Ectodermal cell (in vitro differentiated cells): ENCODE results near the gene ERC1. TPM values are rescaled to one million over a fixed set of nuclear protein-coding genes. Genes with fewer than 3 reads are reported as not detected.

Source experiments
- H3K27ac ChIP-seq: 2 replicates; pipeline ENCODE4 v1.7.0; 2013; ENCODE audit warnings: mild to moderate bottlenecking, low read depth, low read length; ENCODE audit not compliant: insufficient read depth, poor library complexity, severe bottlenecking
- H3K27me3 ChIP-seq: 2 replicates; pipeline ENCODE4 v1.7.0; 2013; ENCODE audit warnings: mild to moderate bottlenecking, low read length; ENCODE audit not compliant: insufficient read depth, control insufficient read depth, poor library complexity, severe bottlenecking
- H3K36me3 ChIP-seq: one replicate; pipeline ENCODE4 v1.7.0; 2013; ENCODE audit warnings: low read length; ENCODE audit not compliant: control insufficient read depth, insufficient read depth
- H3K4me1 ChIP-seq: one replicate; pipeline ENCODE4 v1.7.0; 2013; ENCODE audit warnings: low read length; ENCODE audit not compliant: control insufficient read depth, insufficient read depth
- H3K4me3 ChIP-seq: 2 replicates; pipeline ENCODE4 v1.7.0; 2013; ENCODE audit warnings: low read depth, low read length, control low read depth; ENCODE audit not compliant: insufficient read depth
- H3K9me3 ChIP-seq: 2 replicates; pipeline ENCODE4 v1.7.0; 2013; ENCODE audit warnings: mild to moderate bottlenecking, low read length, moderate library complexity; ENCODE audit not compliant: control insufficient read depth
- WGBS, 2 experiments: methylation state at CpG; one replicate each; pipeline ENCODE4 v1.1.7; 2013; ENCODE audit warnings: missing lambda C conversion rate in 2 of 2; 5-methylcytosine and 5-hydroxymethylcytosine counted together
- polyA plus RNA-seq, 4 experiments: library from polyadenylated mRNA; stranded (reverse); fragments of 50-300 nt; gene quantifications; one replicate each; pipeline ENCODE4 v1.2.3, GENCODE V29; 2013

ERC1 gene
- polyA plus RNA-seq (2013, experiment 1 of 4) = 21.0 TPM
- 25.5 TPM for polyA plus RNA-seq (2013, experiment 2 of 4)
- polyA plus RNA-seq (2013, experiment 3 of 4) = 14.7 TPM
- 17.9 TPM for polyA plus RNA-seq (2013, experiment 4 of 4)

- WGBS, 2 experiments = 0% methylated on average over 87 of the region's 87 CpGs
- no peaks in the 10 kb centered on the region for H3K27me3 ChIP-seq
- H3K36me3 ChIP-seq = no peaks in the 10 kb centered on the region
- H3K4me3 ChIP-seq = peak within 1 kb of the TSS; percentile 84
- H3K4me1 ChIP-seq = peaks cover 13% of the 10 kb centered on the region
- H3K27ac ChIP-seq = peak within 1 kb of the TSS; percentile 91
- no peaks in the 10 kb centered on the region for H3K9me3 ChIP-seq
These were observed at the start of gene ERC1 for GRCh38 chr12:990661-991349. TSS of gene ERC1 (plus strand) at chr12:991223. CDS start at chr12:1027904, 36,681 bp downstream.

- Histone ChIP-seq H3K27ac (no peak overlapping the region), H3K27me3 (no peaks in the 10 kb centered on the region), H3K4me1 (no peaks in the 10 kb centered on the region), H3K4me3 (no peak overlapping the region), H3K36me3 (peaks cover 3% of the 10 kb centered on the region), H3K9me3 (no peaks in the 10 kb centered on the region)
- WGBS, 2 experiments = 92 to 96% methylated on average over 6 of the region's 6 CpGs
These were observed 48.0 kb upstream of the ERC1 start for GRCh38 chr12:943051-943450.

- Histone ChIP-seq H3K27ac (no peak overlapping the region), H3K27me3 (no peaks in the 10 kb centered on the region), H3K36me3 (no peaks in the 10 kb centered on the region), H3K4me1 (no peaks in the 10 kb centered on the region), H3K9me3 (no peaks in the 10 kb centered on the region), H3K4me3 (no peak overlapping the region)
- 91 to 96% methylated on average over 7 of the region's 7 CpGs for WGBS, 2 experiments
These were observed 46.8 kb upstream of the ERC1 start for GRCh38 chr12:944211-944610.

- Histone ChIP-seq H3K9me3 (no peaks in the 10 kb centered on the region), H3K4me3 (no peak overlapping the region), H3K4me1 (no peaks in the 10 kb centered on the region), H3K27ac (no peak overlapping the region), H3K36me3 (no peaks in the 10 kb centered on the region), H3K27me3 (no peaks in the 10 kb centered on the region)
These were observed 44.8 kb upstream of the ERC1 start for GRCh38 chr12:946212-946611.

- H3K27me3 ChIP-seq = no peaks in the 10 kb centered on the region
- no peaks in the 10 kb centered on the region for H3K9me3 ChIP-seq
- H3K36me3 ChIP-seq = no peaks in the 10 kb centered on the region
- WGBS, 2 experiments = 94% methylated on average over 6 of the region's 6 CpGs
- no peaks in the 10 kb centered on the region for H3K4me1 ChIP-seq
- H3K4me3 ChIP-seq = no peak overlapping the region
- no peak overlapping the region for H3K27ac ChIP-seq
These were observed 44.4 kb upstream of the ERC1 start for GRCh38 chr12:946631-947030.

- Histone ChIP-seq H3K4me3 (peak overlapping the region; percentile 96), H3K36me3 (no peaks in the 10 kb centered on the region), H3K27ac (no peak overlapping the region), H3K4me1 (no peaks in the 10 kb centered on the region), H3K27me3 (no peaks in the 10 kb centered on the region), H3K9me3 (no peaks in the 10 kb centered on the region)
- 91 to 93% methylated on average over 9 of the region's 9 CpGs for WGBS, 2 experiments
These were observed 42.8 kb upstream of the ERC1 start for GRCh38 chr12:948238-948637.

GRCh38 chr12:949453-950191, 41.4 kb upstream of the ERC1 start, which contains the start of gene RAD52:
TSS of gene RAD52 (minus strand) at chr12:949694. CDS start at chr12:933058, 16,636 bp downstream.
- Histone ChIP-seq H3K27ac (peak within 1 kb of the TSS; percentile 97), H3K4me3 (peak within 1 kb of the TSS; percentile 96), H3K4me1 (no peaks in the 10 kb centered on the region), H3K36me3 (no peaks in the 10 kb centered on the region), H3K9me3 (no peaks in the 10 kb centered on the region), H3K27me3 (no peaks in the 10 kb centered on the region)
- WGBS, 2 experiments = 3 to 4% methylated on average over 58 of the region's 58 CpGs

- Histone ChIP-seq H3K36me3 (no peaks in the 10 kb centered on the region), H3K9me3 (no peaks in the 10 kb centered on the region), H3K27ac (no peak overlapping the region), H3K4me1 (no peaks in the 10 kb centered on the region), H3K4me3 (no peak overlapping the region), H3K27me3 (no peaks in the 10 kb centered on the region)
- 81% methylated on average over 1 of the region's 1 CpG; no CpG with 5 or more reads in 1 of the 2 experiments for WGBS, 2 experiments
These were observed 39.8 kb upstream of the ERC1 start for GRCh38 chr12:951176-951575.

GRCh38 chr12:953776-954175, 37.2 kb upstream of the ERC1 start:
- 94 to 98% methylated on average over 6 of the region's 7 CpGs for WGBS, 2 experiments
- peaks cover 5% of the 10 kb centered on the region for H3K4me1 ChIP-seq
- H3K27me3 ChIP-seq = no peaks in the 10 kb centered on the region

GRCh38 chr12:954741-955140, 36.3 kb upstream of the ERC1 start:
- no peak overlapping the region for H3K4me3 ChIP-seq
- H3K9me3 ChIP-seq = no peaks in the 10 kb centered on the region
- no peaks in the 10 kb centered on the region for H3K27me3 ChIP-seq
- no peaks in the 10 kb centered on the region for H3K36me3 ChIP-seq
- H3K27ac ChIP-seq = no peak overlapping the region
- peaks cover 6% of the 10 kb centered on the region for H3K4me1 ChIP-seq

More at GRCh38 chr12:953776-954175, 37.2 kb upstream of the ERC1 start:
- Histone ChIP-seq H3K36me3 (no peaks in the 10 kb centered on the region), H3K4me3 (no peak overlapping the region), H3K9me3 (no peaks in the 10 kb centered on the region), H3K27ac (no peak overlapping the region)
